ENCODE results near the gene ABL1.
"Not testable (repeated sequence)": the region's sequence is repeated elsewhere in the genome, so short reads cannot be mapped to it uniquely, and the experiment has no call there.

ABL1 gene

GRCh38 chr9:130834371-130835336, at the start of gene ABL1:
ABL1 (plus strand) TSS chr9:130835254; CDS start chr9:130835447, 193 bp downstream.
- Histone ChIP-seq H3K4me1 (ENCODE audit: control insufficient read depth in 5 of 5, insufficient read depth in 5 of 5, low read length in 5 of 5) (peaks cover 5 to 59% (median 55%) of the 10 kb centered on the region in 5 donors), H3K36me3 (ENCODE audit: control insufficient read depth in 5 of 5, insufficient read depth in 5 of 5, low read length in 5 of 5) (no peaks in the 10 kb centered on the region), H3K9me3 (ENCODE audit: control insufficient read depth in 5 of 5, low read length in 5 of 5) (no peaks in the 10 kb centered on the region), H3K27ac (ENCODE audit: low read depth, low read length) (peak within 1 kb of the TSS; percentile 96), H3K27me3 (ENCODE audit: control insufficient read depth in 5 of 5, insufficient read depth in 4 of 5, low read length in 5 of 5) (no peaks in the 10 kb centered on the region), H3K4me3 (ENCODE audit: low read depth in 1 of 5, low read length in 5 of 5) (peak within 1 kb of the TSS; percentile 80 to 98 (median 85)), H3K9ac (ENCODE audit: low read length in 5 of 5) (peak within 1 kb of the TSS; percentile 87 to 99 (median 94))

GRCh38 chr9:130785940-130786508, 49.0 kb upstream of the ABL1 start:
- peaks cover 4 to 15% (median 13%) of the 10 kb centered on the region in 5 donors for H3K9me3 ChIP-seq (ENCODE audit: control insufficient read depth in 5 of 5, low read length in 5 of 5)
- H3K4me3 ChIP-seq (ENCODE audit: low read depth in 1 of 5, low read length in 5 of 5) = no peak overlapping the region
- no peak overlapping the region for H3K9ac ChIP-seq (ENCODE audit: low read length in 5 of 5)
- no peaks in the 10 kb centered on the region for H3K27me3 ChIP-seq (ENCODE audit: control insufficient read depth in 5 of 5, insufficient read depth in 4 of 5, low read length in 5 of 5)
- H3K27ac ChIP-seq (ENCODE audit: low read depth, low read length) = no peak overlapping the region
- peaks cover 2 to 29% (median 23%) of the 10 kb centered on the region in 5 donors for H3K4me1 ChIP-seq (ENCODE audit: control insufficient read depth in 5 of 5, insufficient read depth in 5 of 5, low read length in 5 of 5)
- no peaks in the 10 kb centered on the region for H3K36me3 ChIP-seq (ENCODE audit: control insufficient read depth in 5 of 5, insufficient read depth in 5 of 5, low read length in 5 of 5)

- Histone ChIP-seq H3K4me1 (ENCODE audit: control insufficient read depth in 5 of 5, insufficient read depth in 5 of 5, low read length in 5 of 5) (peaks cover 2 to 24% (median 19%) of the 10 kb centered on the region in 5 donors), H3K9ac (ENCODE audit: low read length in 5 of 5) (no peak overlapping the region), H3K9me3 (ENCODE audit: control insufficient read depth in 5 of 5, low read length in 5 of 5) (peaks cover 4 to 15% (median 13%) of the 10 kb centered on the region in 5 donors), H3K4me3 (ENCODE audit: low read depth in 1 of 5, low read length in 5 of 5) (no peak overlapping the region), H3K27ac (ENCODE audit: low read depth, low read length) (no peak overlapping the region), H3K36me3 (ENCODE audit: control insufficient read depth in 5 of 5, insufficient read depth in 5 of 5, low read length in 5 of 5) (no peaks in the 10 kb centered on the region), H3K27me3 (ENCODE audit: control insufficient read depth in 5 of 5, insufficient read depth in 4 of 5, low read length in 5 of 5) (no peaks in the 10 kb centered on the region)
Measured at GRCh38 chr9:130786526-130786925, 48.5 kb upstream of the ABL1 start.

DNA sequence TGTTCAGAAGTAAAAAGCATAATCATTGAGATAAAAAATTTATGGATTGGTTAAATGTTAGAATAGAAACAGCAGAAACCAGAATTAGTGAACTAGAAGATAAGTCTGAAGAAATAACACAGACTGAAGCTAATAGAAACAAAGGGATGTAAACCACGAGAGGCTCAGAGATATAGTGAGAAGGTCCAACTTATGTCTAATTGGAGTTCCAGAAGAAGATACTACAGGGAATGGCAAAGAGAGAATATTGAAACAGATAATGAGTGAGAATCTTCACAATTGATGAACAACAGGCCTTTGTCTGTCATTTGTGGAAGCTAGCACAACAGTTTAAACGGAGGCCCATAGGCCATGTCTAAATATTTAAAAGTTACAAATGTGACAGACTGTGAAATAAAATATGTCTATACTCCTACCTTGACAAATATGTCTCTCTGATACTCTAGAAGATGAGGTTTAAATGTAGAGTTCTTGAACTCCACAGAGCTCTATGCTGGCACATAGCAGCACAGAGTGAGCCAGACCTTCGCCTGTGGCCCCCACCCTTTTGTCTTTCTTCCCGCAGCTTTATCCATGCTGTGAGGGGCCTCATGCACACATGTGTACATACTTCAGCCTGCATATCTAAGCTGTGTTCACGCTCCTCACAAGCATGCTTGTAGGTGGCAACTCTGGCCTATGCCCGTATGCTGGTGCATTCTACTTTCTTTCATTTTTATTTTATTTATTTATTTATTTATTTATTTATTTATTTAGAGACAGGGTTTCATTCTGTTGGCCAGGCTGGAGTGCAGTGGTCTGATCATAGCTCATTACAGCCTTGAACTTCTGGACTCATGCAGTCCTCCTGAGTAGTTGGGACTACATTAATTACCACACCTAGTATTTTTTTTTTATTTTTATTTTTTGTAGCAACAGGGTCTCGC, 45.0 kb upstream of the ABL1 start:
- H3K27ac ChIP-seq (ENCODE audit: low read depth, low read length) = no peak overlapping the region
- peaks cover 4 to 15% (median 13%) of the 10 kb centered on the region in 5 donors for H3K9me3 ChIP-seq (ENCODE audit: control insufficient read depth in 5 of 5, low read length in 5 of 5)
- no peaks in the 10 kb centered on the region for H3K27me3 ChIP-seq (ENCODE audit: control insufficient read depth in 5 of 5, insufficient read depth in 4 of 5, low read length in 5 of 5)
- no peaks in the 10 kb centered on the region for H3K36me3 ChIP-seq (ENCODE audit: control insufficient read depth in 5 of 5, insufficient read depth in 5 of 5, low read length in 5 of 5)
- H3K4me3 ChIP-seq (ENCODE audit: low read depth in 1 of 5, low read length in 5 of 5) = no peak overlapping the region
- H3K9ac ChIP-seq (ENCODE audit: low read length in 5 of 5) = no peak overlapping the region
- peaks cover 2 to 12% (median 6%) of the 10 kb centered on the region in 5 donors for H3K4me1 ChIP-seq (ENCODE audit: control insufficient read depth in 5 of 5, insufficient read depth in 5 of 5, low read length in 5 of 5)

- peaks cover 4 to 15% (median 13%) of the 10 kb centered on the region in 5 donors for H3K9me3 ChIP-seq (ENCODE audit: control insufficient read depth in 5 of 5, low read length in 5 of 5)
- H3K9ac ChIP-seq (ENCODE audit: low read length in 5 of 5) = no peak overlapping the region
- H3K4me3 ChIP-seq (ENCODE audit: low read depth in 1 of 5, low read length in 5 of 5) = no peak overlapping the region
- H3K4me1 ChIP-seq (ENCODE audit: control insufficient read depth in 5 of 5, insufficient read depth in 5 of 5, low read length in 5 of 5) = peaks cover 2 to 11% (median 8%) of the 10 kb centered on the region in 5 donors
- H3K27ac ChIP-seq (ENCODE audit: low read depth, low read length) = no peak overlapping the region
- no peaks in the 10 kb centered on the region for H3K27me3 ChIP-seq (ENCODE audit: control insufficient read depth in 5 of 5, insufficient read depth in 4 of 5, low read length in 5 of 5)
- H3K36me3 ChIP-seq (ENCODE audit: control insufficient read depth in 5 of 5, insufficient read depth in 5 of 5, low read length in 5 of 5) = no peaks in the 10 kb centered on the region
Measured at GRCh38 chr9:130791303-130791894, 43.7 kb upstream of the ABL1 start.

GRCh38 chr9:130793589-130793988, 41.5 kb upstream of the ABL1 start:
- no peak overlapping the region for H3K4me3 ChIP-seq (ENCODE audit: low read depth in 1 of 5, low read length in 5 of 5)
- H3K9ac ChIP-seq (ENCODE audit: low read length in 5 of 5) = no peak overlapping the region
- no peak overlapping the region for H3K27ac ChIP-seq (ENCODE audit: low read depth, low read length)
- H3K9me3 ChIP-seq (ENCODE audit: control insufficient read depth in 5 of 5, low read length in 5 of 5) = peaks cover 4 to 15% (median 13%) of the 10 kb centered on the region in 5 donors
- no peaks in the 10 kb centered on the region for H3K27me3 ChIP-seq (ENCODE audit: control insufficient read depth in 5 of 5, insufficient read depth in 4 of 5, low read length in 5 of 5)
- H3K4me1 ChIP-seq (ENCODE audit: control insufficient read depth in 5 of 5, insufficient read depth in 5 of 5, low read length in 5 of 5) = peaks cover 2 to 11% (median 8%) of the 10 kb centered on the region in 5 donors
- no peaks in the 10 kb centered on the region for H3K36me3 ChIP-seq (ENCODE audit: control insufficient read depth in 5 of 5, insufficient read depth in 5 of 5, low read length in 5 of 5)

DNA sequence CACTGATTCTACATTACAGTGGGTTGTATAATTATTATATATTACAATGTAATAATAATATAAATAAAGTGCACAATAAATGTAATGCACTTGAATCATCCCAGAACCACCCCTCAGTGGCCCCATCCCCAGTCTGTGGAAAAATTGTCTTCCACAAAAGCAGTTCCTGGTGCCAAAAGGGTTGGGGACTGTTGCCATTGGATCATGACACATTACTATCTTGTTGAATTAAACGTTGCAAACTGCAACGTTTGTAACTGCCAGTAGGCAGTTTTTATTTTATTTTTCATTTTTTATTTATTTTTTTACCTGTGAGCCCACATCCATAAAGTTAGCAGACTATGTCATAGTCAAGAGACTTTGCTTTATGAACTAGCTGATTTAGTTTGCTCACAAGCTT, 41.0 kb upstream of the ABL1 start:
- H3K36me3 ChIP-seq (ENCODE audit: control insufficient read depth in 5 of 5, insufficient read depth in 5 of 5, low read length in 5 of 5); H3K27me3 ChIP-seq (ENCODE audit: control insufficient read depth in 5 of 5, insufficient read depth in 4 of 5, low read length in 5 of 5); H3K4me3 ChIP-seq (ENCODE audit: low read depth in 1 of 5, low read length in 5 of 5); H3K27ac ChIP-seq (ENCODE audit: low read depth, low read length); H3K9ac ChIP-seq (ENCODE audit: low read length in 5 of 5): not testable (repeated sequence)
- peaks cover 4 to 14% (median 11%) of the 10 kb centered on the region in 5 donors for H3K9me3 ChIP-seq (ENCODE audit: control insufficient read depth in 5 of 5, low read length in 5 of 5)
- H3K4me1 ChIP-seq (ENCODE audit: control insufficient read depth in 5 of 5, insufficient read depth in 5 of 5, low read length in 5 of 5) = peaks cover 2 to 11% (median 8%) of the 10 kb centered on the region in 5 donors

GRCh38 chr9:130794423-130794822, 40.6 kb upstream of the ABL1 start:
- H3K27ac ChIP-seq (ENCODE audit: low read depth, low read length) = peak overlapping the region; percentile 12
- H3K36me3 ChIP-seq (ENCODE audit: control insufficient read depth in 5 of 5, insufficient read depth in 5 of 5, low read length in 5 of 5); H3K9me3 ChIP-seq (ENCODE audit: control insufficient read depth in 5 of 5, low read length in 5 of 5); H3K27me3 ChIP-seq (ENCODE audit: control insufficient read depth in 5 of 5, insufficient read depth in 4 of 5, low read length in 5 of 5); H3K4me3 ChIP-seq (ENCODE audit: low read depth in 1 of 5, low read length in 5 of 5); H3K9ac ChIP-seq (ENCODE audit: low read length in 5 of 5): not testable (repeated sequence)
- peaks cover 2 to 11% (median 8%) of the 10 kb centered on the region in 5 donors for H3K4me1 ChIP-seq (ENCODE audit: control insufficient read depth in 5 of 5, insufficient read depth in 5 of 5, low read length in 5 of 5)

GRCh38 chr9:130794923-130795495, 40.0 kb upstream of the ABL1 start:
- Histone ChIP-seq H3K4me3 (ENCODE audit: low read depth in 1 of 5, low read length in 5 of 5) (no peak overlapping the region), H3K9ac (ENCODE audit: low read length in 5 of 5) (no peak overlapping the region), H3K4me1 (ENCODE audit: control insufficient read depth in 5 of 5, insufficient read depth in 5 of 5, low read length in 5 of 5) (peaks cover 2 to 11% (median 8%) of the 10 kb centered on the region in 5 donors), H3K27me3 (ENCODE audit: control insufficient read depth in 5 of 5, insufficient read depth in 4 of 5, low read length in 5 of 5) (no peaks in the 10 kb centered on the region), H3K9me3 (ENCODE audit: control insufficient read depth in 5 of 5, low read length in 5 of 5) (peaks cover under 1 to 4% (median 2%) of the 10 kb centered on the region in 5 donors), H3K36me3 (ENCODE audit: control insufficient read depth in 5 of 5, insufficient read depth in 5 of 5, low read length in 5 of 5) (no peaks in the 10 kb centered on the region), H3K27ac (ENCODE audit: low read depth, low read length) (peak overlapping the region; percentile 12)
